ENCODE measurements around the gene SMYD4.

Gene SMYD4

GRCh38 chr17:1729966-1730325, 99.8 kb downstream of the SMYD4 start:
- DNase-seq: no peak
